Mucosa of rectum (tissue), 2 donors: ENCODE data around the gene GBP5.
"Not testable (repeated sequence)": the region's sequence is repeated elsewhere in the genome, so short reads cannot be mapped to it uniquely, and the experiment has no call there.

Source experiments
- H3K27ac ChIP-seq, 2 donors: one replicate each; pipeline ENCODE4 v1.7.0; 2013; ENCODE audit warnings: inconsistent platforms in 2 of 2, low read depth in 2 of 2, low read length in 2 of 2
- H3K27me3 ChIP-seq, 2 donors: one replicate each; pipeline ENCODE4 v1.7.0; 2013; ENCODE audit warnings: low read length in 2 of 2; ENCODE audit not compliant: control insufficient read depth in 2 of 2, insufficient read depth in 2 of 2
- H3K36me3 ChIP-seq, 2 donors: one replicate each; pipeline ENCODE4 v1.7.0; 2013; ENCODE audit warnings: low read length in 2 of 2; ENCODE audit not compliant: control insufficient read depth in 2 of 2, insufficient read depth in 2 of 2
- H3K4me1 ChIP-seq, 2 donors: one replicate each; pipeline ENCODE4 v1.7.0; 2013; ENCODE audit warnings: low read length in 2 of 2, mild to moderate bottlenecking in 1 of 2; ENCODE audit not compliant: control insufficient read depth in 2 of 2, insufficient read depth in 2 of 2
- H3K4me3 ChIP-seq, 2 donors: one replicate each; pipeline ENCODE4 v1.7.0; 2013; ENCODE audit warnings: low read length in 2 of 2
- H3K9ac ChIP-seq, 2 donors: one replicate each; pipeline ENCODE4 v1.7.0; 2013; ENCODE audit warnings: low read length in 2 of 2, low read depth in 1 of 2, mild to moderate bottlenecking in 1 of 2
- H3K9me3 ChIP-seq, 2 donors: one replicate each; pipeline ENCODE4 v1.7.0; 2013; ENCODE audit warnings: low read length in 2 of 2; ENCODE audit not compliant: control insufficient read depth in 2 of 2
- donor health status: healthy.
- donor health status: Normal muscosa, but diverticular disease.

Gene GBP5

DNA sequence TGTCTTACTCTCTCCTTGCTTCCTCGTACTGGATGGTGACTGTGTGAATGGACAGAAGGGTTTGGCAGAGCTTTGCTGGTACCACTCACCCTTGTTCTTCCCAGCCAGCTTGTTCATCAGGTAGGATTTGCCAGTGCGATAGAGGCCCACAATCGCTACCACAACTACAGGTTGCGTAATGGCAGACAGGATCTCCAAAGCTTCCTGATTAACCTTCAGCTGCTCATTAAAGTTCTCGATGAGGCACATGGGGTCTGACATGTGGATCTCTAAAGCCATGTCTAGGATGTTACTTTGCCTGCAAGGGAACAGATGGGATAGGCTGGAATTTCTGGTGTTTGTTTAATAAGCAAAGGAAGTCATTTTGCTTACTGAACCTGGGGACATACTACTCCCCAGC is 3.4 kb downstream of the GBP5 start:
- Histone ChIP-seq H3K4me3 (no peak overlapping the region), H3K27ac (no peak overlapping the region), H3K27me3 (no peaks in the 10 kb centered on the region), H3K4me1 (no peaks in the 10 kb centered on the region), H3K9ac (no peak overlapping the region), H3K36me3 (no peaks in the 10 kb centered on the region), H3K9me3 (no peaks in the 10 kb centered on the region)

- Histone ChIP-seq H3K4me1 (no peaks in the 10 kb centered on the region), H3K4me3 (peak overlapping the region in 1 of 2 donors; percentile 53), H3K9me3 (no peaks in the 10 kb centered on the region), H3K9ac (no peak overlapping the region), H3K27me3 (no peaks in the 10 kb centered on the region), H3K27ac (peak overlapping the region in 1 of 2 donors; percentile 1), H3K36me3 (no peaks in the 10 kb centered on the region)
Observed at GRCh38 chr1:89262643-89263042, 10.0 kb downstream of the GBP5 start.

DNA sequence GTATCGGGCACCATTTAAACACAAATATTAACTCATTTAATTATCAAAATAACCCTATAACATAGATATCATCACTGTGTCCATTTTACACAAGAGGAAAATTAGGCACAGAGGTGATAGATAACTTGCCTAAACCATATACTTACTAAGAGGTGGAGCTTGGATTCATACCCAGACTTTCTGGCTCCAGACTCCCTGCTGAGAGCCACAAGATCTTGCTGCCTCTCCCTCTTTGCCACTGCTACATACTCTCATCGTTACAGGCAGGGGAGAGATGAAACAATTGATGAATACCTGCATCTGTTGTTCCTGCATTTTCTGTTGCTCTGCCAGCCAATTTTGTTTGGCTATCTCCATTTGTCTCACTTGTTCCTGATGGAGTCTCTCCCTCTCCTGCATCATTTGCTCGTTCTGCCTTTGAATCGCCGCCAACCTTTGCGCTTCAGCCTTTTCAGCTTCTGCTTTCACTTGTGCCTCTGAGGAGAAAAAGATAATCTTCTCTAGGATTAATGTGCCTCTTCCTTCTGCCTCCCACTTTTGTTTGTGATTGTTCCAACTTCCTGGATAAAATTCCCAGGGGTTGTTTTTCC is 10.6 kb downstream of the GBP5 start:
- peak overlapping the region; percentile 11 to 53 for H3K4me3 ChIP-seq
- H3K4me1 ChIP-seq, result no peaks in the 10 kb centered on the region
- H3K36me3 ChIP-seq, result no peaks in the 10 kb centered on the region
- no peaks in the 10 kb centered on the region for H3K27me3 ChIP-seq
- no peak overlapping the region for H3K27ac ChIP-seq
- H3K9me3 ChIP-seq, result no peaks in the 10 kb centered on the region
- peak overlapping the region in 1 of 2 donors; percentile 1 for H3K9ac ChIP-seq

DNA sequence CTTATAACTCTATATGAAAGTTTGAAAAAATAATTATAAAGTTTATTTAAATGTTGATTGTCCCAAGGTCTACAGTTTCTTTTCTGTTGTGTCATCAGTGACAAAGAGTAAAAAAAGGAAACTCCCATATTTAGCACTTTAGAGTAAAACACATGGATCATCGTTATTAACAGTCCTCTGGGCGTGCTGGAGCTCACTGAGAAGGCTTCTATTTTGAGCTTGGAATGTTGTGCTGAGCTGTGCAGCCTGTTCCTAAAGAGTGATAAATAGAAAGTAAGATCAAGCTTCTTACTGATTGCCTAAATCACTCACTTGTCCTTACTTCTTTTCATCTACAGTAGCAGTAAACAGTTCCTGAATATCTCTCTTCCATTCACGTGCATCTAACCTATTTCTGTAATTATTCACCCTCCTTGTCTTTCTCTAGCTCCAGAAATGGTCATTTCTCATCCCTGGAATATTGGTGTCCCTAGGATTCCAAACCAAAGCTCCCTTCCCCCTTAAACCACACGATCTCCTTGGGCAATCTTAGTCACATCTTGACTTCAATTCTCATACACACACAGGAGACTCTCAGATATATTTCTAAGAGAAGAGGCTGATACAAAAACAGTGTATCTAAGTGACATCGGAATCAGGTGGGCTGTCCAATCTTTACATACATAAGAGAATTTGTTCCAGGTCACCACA is 11.9 kb downstream of the GBP5 start:
- Histone ChIP-seq H3K4me3 (no peak overlapping the region), H3K9me3 (no peaks in the 10 kb centered on the region), H3K4me1 (no peaks in the 10 kb centered on the region), H3K9ac (no peak overlapping the region), H3K36me3 (no peaks in the 10 kb centered on the region), H3K27me3 (no peaks in the 10 kb centered on the region), H3K27ac (peak overlapping the region in 1 of 2 donors; percentile 52)

- H3K36me3 ChIP-seq, result no peaks in the 10 kb centered on the region
- no peak overlapping the region for H3K4me3 ChIP-seq
- no peaks in the 10 kb centered on the region for H3K4me1 ChIP-seq
- no peak overlapping the region for H3K9ac ChIP-seq
- H3K9me3 ChIP-seq, result no peaks in the 10 kb centered on the region
- no peak overlapping the region for H3K27ac ChIP-seq
- no peaks in the 10 kb centered on the region for H3K27me3 ChIP-seq
Observed at GRCh38 chr1:89260042-89260441, 12.6 kb downstream of the GBP5 start.

DNA sequence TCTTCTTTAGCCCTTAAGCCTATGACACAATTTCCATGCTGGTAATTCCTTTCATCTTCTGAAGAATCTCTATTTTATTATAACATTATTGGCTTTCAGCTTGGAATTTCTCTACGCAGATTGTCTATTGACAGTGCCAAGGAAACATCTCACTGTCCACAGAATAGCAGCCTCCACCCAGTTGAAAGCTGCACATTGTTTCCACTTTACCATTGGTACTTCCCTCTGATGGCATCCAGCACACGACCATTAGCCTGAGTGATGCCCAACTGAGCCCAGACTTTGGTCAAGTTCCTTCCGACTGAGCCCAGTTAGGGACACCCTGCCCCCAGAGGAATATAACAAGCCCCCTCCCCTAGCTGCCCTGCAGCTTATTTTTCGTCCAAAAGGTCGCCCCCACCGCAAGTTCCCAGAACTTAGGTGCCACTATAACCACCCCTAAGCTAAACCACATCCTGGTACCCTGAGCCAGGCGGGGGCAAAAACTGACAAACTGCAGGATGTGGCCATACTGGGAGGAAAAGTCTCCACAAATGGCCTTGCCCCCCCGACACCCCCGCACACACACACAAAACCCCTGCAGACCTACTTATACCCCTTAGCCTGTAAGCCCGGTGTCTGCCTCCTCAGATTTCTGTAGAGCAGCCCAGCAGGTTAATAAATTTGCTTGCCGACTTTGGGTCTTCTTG is 13.2 kb downstream of the GBP5 start:
- Histone ChIP-seq H3K9me3 (no peaks in the 10 kb centered on the region), H3K27me3 (no peaks in the 10 kb centered on the region), H3K9ac (no peak overlapping the region), H3K4me3 (no peak overlapping the region), H3K4me1 (no peaks in the 10 kb centered on the region), H3K36me3 (no peaks in the 10 kb centered on the region), H3K27ac (no peak overlapping the region)

DNA sequence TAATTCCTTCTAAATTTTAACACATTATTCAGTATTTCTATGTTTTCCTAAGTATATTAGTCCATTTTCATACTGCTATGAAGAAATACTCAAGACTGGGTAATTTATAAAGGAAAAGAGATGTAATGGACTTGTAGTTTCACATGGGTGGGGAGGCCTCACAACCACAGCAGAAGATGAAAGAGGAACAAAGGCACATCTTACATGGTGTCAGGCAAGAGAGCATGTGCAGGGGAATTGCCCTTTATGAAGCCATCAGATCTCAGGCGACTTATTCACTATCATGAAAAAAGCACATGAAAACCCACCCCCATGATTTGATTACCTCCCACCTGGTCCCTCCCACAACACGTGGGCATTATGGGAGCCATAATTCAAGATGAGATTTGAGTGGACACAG is 15.6 kb downstream of the GBP5 start:
- Histone ChIP-seq H3K9me3 (no peaks in the 10 kb centered on the region), H3K4me1 (no peaks in the 10 kb centered on the region), H3K9ac (no peak overlapping the region), H3K36me3 (no peaks in the 10 kb centered on the region), H3K4me3 (no peak overlapping the region), H3K27ac (no peak overlapping the region), H3K27me3 (no peaks in the 10 kb centered on the region)

- not testable (repeated sequence) for H3K9me3 ChIP-seq, H3K27me3 ChIP-seq, H3K9ac ChIP-seq, H3K27ac ChIP-seq, H3K4me1 ChIP-seq, H3K4me3 ChIP-seq, H3K36me3 ChIP-seq
Observed at GRCh38 chr1:89255581-89255980, 17.1 kb downstream of the GBP5 start.

DNA sequence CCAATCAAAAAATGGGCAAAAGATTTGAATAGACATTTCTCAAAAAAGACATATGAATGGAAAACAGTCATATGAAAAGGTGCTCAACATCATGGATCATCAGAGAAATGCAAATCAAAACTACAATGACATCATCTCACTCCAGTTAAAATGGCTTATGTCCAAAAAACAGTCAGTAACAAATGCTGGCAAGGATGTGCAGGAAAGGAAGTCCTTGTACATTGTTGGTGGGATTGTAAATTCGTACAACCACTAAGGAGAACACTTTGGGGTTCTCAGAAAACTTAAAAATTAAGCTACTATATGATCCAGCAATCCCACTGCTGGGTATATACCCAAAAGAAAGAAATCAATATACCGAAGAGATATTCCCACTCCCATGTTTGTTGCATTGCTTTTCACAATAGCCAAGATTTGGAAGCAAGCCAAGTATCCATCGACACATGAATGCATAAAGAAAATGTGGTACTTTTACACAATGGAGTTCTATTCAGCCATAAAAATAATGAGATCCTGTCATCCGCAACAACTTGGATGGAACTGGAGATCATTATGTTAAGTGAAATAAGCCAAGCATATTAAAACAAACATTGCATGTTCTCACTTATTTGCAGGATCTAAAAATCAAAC is 17.9 kb downstream of the GBP5 start:
- Histone ChIP-seq H3K27me3 (no peaks in the 10 kb centered on the region), H3K27ac (no peak overlapping the region), H3K36me3 (no peaks in the 10 kb centered on the region), H3K4me1 (no peaks in the 10 kb centered on the region), H3K4me3 (no peak overlapping the region), H3K9me3 (no peaks in the 10 kb centered on the region), H3K9ac (no peak overlapping the region)

DNA sequence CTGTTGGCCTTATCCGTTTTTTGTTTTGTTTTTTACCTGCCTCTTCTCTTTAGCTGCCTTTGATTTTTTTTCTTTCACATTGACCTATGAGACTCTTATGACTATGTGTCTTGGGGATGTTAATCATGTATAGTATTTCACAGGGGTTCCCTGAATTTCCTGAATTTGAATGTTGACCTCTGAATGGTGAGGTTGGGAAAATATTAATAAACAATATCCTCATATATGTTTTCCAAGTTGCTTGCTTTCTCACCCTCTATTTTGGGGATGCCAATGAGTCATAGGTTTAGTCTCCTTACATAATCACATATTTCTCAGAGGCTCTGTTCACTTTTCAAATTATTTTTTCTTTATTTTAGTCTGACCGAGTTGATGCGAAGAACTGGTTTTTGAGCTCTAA is 29.6 kb downstream of the GBP5 start:
- Histone ChIP-seq H3K27me3 (no peaks in the 10 kb centered on the region), H3K4me3 (no peak overlapping the region), H3K36me3 (no peaks in the 10 kb centered on the region), H3K9ac (no peak overlapping the region), H3K27ac (no peak overlapping the region), H3K9me3 (no peaks in the 10 kb centered on the region), H3K4me1 (no peaks in the 10 kb centered on the region)
